Measurements from ENCODE around the gene ARHGAP22. TPM values are rescaled to one million over a fixed set of nuclear protein-coding genes. Genes with fewer than 3 reads are reported as not detected.

ARHGAP22 gene
- total RNA-seq, 3 donors from 2014 or later (not counting 1 experiment from before 2014, with no cell fraction given): 0.21 to 0.40 TPM; not detected in 1

DNA sequence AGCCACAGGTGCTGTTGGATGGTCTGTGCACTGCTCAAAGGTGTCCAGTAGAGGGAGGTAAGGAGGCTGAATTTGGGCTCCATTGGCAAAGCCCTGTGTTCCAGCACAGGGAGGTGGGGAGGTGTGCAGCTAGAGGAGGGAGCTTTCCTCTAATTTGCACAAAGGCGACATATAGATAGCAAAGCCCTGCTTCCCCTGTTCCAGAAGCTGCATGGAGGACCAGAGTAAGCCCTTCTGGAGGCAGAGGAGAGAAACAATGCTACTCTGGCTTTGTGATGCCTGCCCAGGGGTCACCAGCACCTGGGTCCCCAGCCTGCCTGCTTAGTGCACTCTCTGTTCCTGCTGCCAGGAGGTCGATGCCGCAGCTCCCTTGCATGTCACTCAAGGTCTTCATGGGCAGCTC is 3.4 kb upstream of the ARHGAP22 start:
- peak in 1 of 2 donors; percentile 51 for DNase-seq

DNA sequence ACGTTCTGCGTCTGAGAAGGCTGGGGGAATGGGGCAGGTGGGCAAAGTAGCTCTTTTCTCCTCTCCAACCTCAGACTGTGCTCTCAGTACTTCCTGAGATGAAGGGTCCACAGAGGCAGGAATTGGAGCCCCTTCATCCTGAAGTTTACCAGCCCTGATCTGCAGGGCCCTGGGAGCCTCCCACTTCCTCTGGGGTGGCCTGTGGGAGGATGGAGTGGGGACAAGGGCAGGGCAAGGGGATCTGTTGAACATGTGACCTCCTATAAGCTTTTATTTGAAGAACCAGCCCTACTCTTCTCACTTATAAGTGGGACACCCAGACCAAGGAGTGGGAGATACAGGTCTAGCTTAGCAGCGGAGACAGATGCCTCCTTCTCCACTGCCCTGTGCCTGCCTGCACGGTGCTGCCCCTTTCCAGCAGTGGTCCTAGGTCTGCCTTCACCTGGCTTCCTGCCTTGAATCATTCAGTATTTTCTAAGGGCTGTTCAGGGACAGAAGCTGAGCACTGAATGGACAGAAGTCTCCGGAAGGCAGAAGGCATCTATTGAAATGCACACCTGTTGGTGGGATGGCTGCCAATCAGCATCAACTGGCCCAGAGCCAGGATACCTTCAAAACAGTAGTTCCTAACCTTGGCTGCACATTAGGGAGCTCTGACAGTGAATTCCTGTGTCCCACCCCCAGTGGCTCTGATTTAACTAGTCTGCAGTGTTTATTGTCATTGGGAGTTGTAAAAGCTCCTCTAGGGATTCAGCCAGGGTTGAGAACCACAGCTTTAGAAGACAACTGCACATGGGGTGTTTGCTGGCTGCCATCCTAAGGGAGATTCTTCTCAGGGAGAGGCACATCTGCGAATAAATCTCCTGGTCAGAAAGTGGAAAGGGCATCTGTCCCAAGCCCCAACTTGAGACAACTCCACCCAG is 2.7 kb upstream of the ARHGAP22 start:
- intact Hi-C loops (cut with micrococcal nuclease): no loop called here
- Mint-ChIP-seq H3K4me3 (no peak overlapping the region), H3K36me3 (no peaks in the 10 kb centered on the region), H3K9me3 (no peaks in the 10 kb centered on the region), H3K27me3 (ENCODE audit: low read depth in 2 of 2) (peaks cover 28 to 31% of the 10 kb centered on the region in 2 donors), H3K27ac (no peak overlapping the region), H3K4me1 (peaks cover 0 to 5% of the 10 kb centered on the region in 2 donors)
- ATAC-seq: no peak
- 83% methylated on average over 6 of the region's 6 CpGs for WGBS (ENCODE audit: insufficient coverage)
- no peaks in the 10 kb centered on the region for H3K36me3 ChIP-seq (ENCODE audit: control insufficient read depth, insufficient read depth, low read length)
- H3K4me3 ChIP-seq (ENCODE audit: low read length): no peak overlapping the region
- TF ChIP-seq, protein P1, sequence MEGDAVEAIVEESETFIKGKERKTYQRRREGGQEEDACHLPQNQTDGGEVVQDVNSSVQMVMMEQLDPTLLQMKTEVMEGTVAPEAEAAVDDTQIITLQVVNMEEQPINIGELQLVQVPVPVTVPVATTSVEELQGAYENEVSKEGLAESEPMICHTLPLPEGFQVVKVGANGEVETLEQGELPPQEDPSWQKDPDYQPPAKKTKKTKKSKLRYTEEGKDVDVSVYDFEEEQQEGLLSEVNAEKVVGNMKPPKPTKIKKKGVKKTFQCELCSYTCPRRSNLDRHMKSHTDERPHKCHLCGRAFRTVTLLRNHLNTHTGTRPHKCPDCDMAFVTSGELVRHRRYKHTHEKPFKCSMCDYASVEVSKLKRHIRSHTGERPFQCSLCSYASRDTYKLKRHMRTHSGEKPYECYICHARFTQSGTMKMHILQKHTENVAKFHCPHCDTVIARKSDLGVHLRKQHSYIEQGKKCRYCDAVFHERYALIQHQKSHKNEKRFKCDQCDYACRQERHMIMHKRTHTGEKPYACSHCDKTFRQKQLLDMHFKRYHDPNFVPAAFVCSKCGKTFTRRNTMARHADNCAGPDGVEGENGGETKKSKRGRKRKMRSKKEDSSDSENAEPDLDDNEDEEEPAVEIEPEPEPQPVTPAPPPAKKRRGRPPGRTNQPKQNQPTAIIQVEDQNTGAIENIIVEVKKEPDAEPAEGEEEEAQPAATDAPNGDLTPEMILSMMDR (IDR thresholded peaks at IDR 0.05): no peak
- no peak for DNase-seq
- peaks cover 10% of the 10 kb centered on the region for H3K27me3 ChIP-seq (ENCODE audit: control insufficient read depth, insufficient read depth, low read length)
- no peak overlapping the region for H3K27ac ChIP-seq (ENCODE audit: low read length)
- H3K4me1 ChIP-seq (ENCODE audit: control insufficient read depth, insufficient read depth, low read length): peaks cover 14% of the 10 kb centered on the region
- no peaks in the 10 kb centered on the region for H3K9me3 ChIP-seq (ENCODE audit: control insufficient read depth, insufficient read depth, low read length)

More for the DNA sequence above, 3.4 kb upstream of the ARHGAP22 start:
- H3K4me1 ChIP-seq (ENCODE audit: control insufficient read depth, insufficient read depth, low read length): peaks cover 14% of the 10 kb centered on the region
- no peaks in the 10 kb centered on the region for H3K36me3 ChIP-seq (ENCODE audit: control insufficient read depth, insufficient read depth, low read length)
- Mint-ChIP-seq H3K27ac (no peak overlapping the region), H3K27me3 (ENCODE audit: low read depth in 2 of 2) (peaks cover 30 to 35% of the 10 kb centered on the region in 2 donors), H3K4me1 (peaks cover 0 to 5% of the 10 kb centered on the region in 2 donors), H3K4me3 (no peak overlapping the region), H3K36me3 (no peaks in the 10 kb centered on the region), H3K9me3 (no peaks in the 10 kb centered on the region)
- H3K27ac ChIP-seq (ENCODE audit: low read length): no peak overlapping the region
- H3K27me3 ChIP-seq (ENCODE audit: control insufficient read depth, insufficient read depth, low read length): peaks cover 10% of the 10 kb centered on the region
- TF ChIP-seq, protein P1 (IDR thresholded peaks at IDR 0.05): peak; percentile 28
- H3K4me3 ChIP-seq (ENCODE audit: low read length): no peak overlapping the region
- peak in 2 of 3 donors; percentile 42 to 79 for ATAC-seq
- intact Hi-C loops (cut with micrococcal nuclease): no loop called here
- 72% methylated on average over 3 of the region's 3 CpGs for WGBS (ENCODE audit: insufficient coverage)
- no peaks in the 10 kb centered on the region for H3K9me3 ChIP-seq (ENCODE audit: control insufficient read depth, insufficient read depth, low read length)

DNA sequence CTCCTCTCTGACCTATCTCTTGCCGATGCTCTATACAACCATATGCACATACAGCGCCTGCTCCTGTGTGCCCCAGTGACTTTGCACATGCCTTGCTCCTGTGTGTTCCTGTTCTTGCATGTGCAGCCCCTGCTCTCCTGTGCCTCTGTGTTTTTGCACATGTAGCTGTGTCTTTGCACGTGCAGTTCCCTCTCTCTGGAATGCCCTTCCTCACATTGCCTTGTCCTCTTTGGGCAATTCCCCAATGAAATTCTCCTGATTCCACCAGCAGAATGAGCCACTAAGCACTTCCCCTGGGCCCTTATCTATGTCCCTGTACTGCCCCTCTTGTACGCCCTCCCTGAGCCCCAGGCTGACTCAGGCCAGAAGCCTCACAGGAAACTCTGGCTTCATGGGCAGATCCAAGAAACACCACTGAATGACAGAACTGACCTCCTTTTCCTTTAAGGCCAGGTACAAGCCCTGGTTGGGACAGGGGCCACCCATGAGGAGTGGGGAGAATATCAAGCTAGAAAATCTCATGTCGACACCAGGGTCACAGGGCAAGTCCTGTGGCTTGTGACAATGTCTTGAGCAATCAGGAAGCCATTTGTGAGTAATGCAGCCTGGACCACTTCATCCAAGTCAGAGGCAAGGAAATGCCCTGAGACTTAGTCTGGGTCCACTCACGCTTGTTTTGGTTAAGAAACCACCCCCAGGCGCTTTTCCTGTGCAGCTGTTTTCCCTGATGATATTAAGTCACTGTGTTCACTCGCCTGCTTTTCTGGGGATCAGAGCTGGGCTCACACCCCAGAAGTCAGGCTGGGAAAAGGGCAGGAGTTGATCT is 1.9 kb upstream of the ARHGAP22 start:
- peaks cover 27 to 31% of the 10 kb centered on the region in 2 donors for H3K27me3 Mint-ChIP-seq (ENCODE audit: low read depth in 2 of 2)
- no peaks in the 10 kb centered on the region for H3K9me3 Mint-ChIP-seq
- intact Hi-C loops (cut with micrococcal nuclease): no loop called here
- H3K36me3 ChIP-seq (ENCODE audit: control insufficient read depth, insufficient read depth, low read length): no peaks in the 10 kb centered on the region
- H3K36me3 Mint-ChIP-seq: no peaks in the 10 kb centered on the region
- H3K27me3 ChIP-seq (ENCODE audit: control insufficient read depth, insufficient read depth, low read length): peaks cover 10% of the 10 kb centered on the region
- H3K4me3 Mint-ChIP-seq: no peak overlapping the region
- H3K4me1 Mint-ChIP-seq: peaks cover 0 to 5% of the 10 kb centered on the region in 2 donors
- TF ChIP-seq, protein P1 (IDR thresholded peaks at IDR 0.05): no peak
- no peak overlapping the region for H3K4me3 ChIP-seq (ENCODE audit: low read length)
- WGBS (ENCODE audit: insufficient coverage): 72% methylated on average over 8 of the region's 8 CpGs
- no peak overlapping the region for H3K27ac Mint-ChIP-seq
- peaks cover 14% of the 10 kb centered on the region for H3K4me1 ChIP-seq (ENCODE audit: control insufficient read depth, insufficient read depth, low read length)
- H3K9me3 ChIP-seq (ENCODE audit: control insufficient read depth, insufficient read depth, low read length): no peaks in the 10 kb centered on the region
- DNase-seq (no peak), ATAC-seq (no peak)
- H3K27ac ChIP-seq (ENCODE audit: low read length): no peak overlapping the region
